GM19397 (cell line): ENCODE data around the gene SATB1.

Experiments
- ATAC-seq: cut with Tn5 transposase; IDR thresholded peaks from one replicate; pipeline ENCODE4 v1.9.1; 2021; ENCODE audit warnings: mild to moderate bottlenecking, moderate library complexity; ENCODE audit not compliant: unreplicated experiment

The SATB1 gene

DNA sequence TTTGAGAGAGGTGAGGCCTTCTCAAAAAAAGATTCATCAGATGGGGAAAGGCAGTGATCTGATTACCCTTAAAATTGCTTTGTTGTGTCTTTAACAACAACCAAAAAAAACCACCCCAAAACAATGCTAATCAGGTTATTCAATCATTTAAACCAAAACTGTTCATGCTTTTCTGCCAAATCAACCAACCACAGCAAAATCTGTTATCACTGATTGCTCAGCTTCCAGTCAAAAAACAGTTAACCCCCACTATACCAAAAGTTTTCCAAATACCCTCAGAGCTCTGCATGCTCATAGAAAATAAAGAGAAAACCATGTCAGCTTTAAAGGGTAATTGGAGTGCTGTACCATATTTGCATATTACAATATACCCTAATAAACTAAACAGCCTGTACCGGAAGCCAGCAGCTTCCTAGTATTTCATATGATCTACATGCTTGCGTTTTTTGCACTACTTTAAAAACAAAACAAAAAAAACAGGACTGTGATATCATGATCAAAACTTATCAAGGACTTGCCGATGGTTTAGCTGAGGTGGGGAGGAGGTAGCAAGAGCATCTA lies 22.8 kb downstream of the SATB1 start:
- no peak for ATAC-seq

GRCh38 chr3:18401300-18401961 lies 23.7 kb downstream of the SATB1 start:
- no peak for ATAC-seq

DNA sequence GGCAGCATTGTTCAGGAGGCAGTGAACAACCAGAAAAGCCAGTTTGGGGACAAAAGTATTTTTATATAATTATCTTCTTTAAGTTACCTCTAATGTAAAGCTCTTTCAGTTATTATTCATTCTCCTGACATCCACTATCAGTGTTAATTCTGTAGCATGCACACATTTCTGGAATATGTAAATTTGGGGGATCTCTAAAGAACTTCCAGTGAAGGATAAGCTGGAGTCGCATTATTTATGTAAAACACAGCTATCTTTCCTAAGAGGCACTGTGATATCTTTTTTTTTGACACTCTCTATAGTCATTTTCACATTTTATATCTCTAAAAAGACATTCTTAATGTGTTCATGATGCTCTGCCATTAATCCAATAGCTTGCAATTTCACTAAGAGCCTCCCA lies 26.7 kb downstream of the SATB1 start:
- ATAC-seq, result no peak

DNA sequence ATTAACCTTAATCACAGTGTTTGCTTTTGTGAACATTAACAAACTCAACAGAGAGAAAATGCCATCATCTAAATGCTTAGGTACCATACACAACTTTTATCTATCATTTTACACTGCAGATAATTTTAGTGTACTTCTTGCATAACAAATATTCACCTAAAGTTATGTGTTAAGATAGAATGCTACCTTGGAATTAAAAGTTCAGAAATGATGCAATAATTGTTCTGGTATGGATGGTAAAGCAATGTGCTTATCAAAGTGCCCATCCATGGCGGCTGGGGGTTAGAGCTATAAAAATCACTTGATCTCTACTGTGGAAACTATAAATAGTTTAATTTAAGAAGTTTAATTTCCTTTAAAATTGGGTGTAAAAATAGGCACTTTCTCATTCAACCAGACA lies 28.7 kb downstream of the SATB1 start:
- no peak for ATAC-seq

DNA sequence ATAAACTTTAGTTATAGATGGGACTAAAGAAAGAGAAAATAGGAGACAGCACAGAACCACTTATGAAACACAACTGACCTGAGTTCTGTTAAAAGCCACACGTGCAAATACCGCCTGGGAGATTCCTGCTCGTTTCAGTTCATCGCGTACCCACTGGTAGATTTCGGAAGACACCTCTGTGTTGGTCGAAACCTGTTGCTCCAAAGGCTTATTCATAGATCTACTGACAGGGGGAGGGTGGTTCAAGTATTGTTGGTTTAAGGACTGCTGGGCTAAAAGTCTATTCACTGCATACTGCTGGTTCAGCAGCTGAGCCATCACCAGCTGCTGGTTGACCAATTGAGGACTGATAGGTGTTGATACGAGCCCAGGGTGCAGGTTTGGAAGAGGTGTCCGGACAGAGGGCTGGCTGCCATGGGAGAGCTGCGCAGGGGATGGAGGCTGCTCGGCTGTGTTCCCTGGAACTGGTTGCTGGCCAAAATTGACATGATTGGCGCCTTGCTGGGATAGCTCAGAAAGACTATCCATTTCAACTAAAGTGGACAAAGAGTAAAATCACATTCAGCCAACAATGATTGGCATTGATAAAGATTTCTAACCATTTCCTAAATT lies 30.6 kb downstream of the SATB1 start:
- ATAC-seq, result no peak

DNA sequence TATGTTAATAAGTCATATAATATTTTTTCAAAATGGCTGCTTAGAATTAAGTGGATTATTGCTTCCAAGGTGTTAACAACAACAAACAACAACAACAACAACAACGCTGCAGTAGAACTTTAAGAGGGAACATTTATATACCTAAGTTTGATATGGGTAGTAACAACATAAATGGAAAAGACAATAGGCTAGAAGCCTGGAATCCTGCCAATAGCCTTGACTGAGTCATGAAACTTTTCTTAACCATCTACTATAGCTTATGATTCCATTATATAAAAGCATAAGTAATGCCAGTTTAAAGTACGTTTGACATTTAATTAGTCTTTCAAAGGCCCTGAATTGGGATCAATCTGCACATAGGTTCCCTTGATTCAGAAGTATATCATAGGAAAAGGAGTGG lies 31.2 kb downstream of the SATB1 start:
- no peak for ATAC-seq

- ATAC-seq, result no peak
Measured at GRCh38 chr3:18390024-18390660, 35.0 kb downstream of the SATB1 start.

DNA sequence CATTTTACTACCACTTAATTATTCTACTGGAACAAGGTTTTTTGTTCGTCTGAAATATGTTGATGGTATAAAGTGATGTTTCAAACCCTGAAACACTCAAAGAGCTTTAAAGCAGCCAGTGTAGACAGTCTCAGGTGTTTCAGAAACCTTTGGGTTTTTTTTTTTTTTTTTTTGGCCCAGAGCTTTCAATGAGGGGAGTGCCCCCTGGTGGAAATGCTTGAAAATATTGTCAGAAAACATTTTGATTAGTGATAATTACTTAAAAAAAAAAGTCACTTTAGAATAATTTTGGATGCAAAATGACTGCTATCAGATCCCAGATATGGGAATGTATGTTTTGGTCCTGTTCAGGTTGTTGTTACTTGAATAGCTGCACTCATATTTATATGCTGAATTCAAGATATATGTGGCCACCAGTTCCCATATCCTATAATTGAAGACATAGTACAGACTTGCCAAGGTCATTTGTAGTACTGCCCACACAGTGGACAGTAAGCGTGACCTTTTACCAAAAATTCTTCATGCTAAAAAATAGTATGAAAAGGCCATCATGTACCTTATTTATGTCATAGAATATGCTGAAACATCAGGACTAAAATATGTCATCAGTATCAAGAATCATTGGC lies 35.9 kb downstream of the SATB1 start:
- no peak for ATAC-seq

DNA sequence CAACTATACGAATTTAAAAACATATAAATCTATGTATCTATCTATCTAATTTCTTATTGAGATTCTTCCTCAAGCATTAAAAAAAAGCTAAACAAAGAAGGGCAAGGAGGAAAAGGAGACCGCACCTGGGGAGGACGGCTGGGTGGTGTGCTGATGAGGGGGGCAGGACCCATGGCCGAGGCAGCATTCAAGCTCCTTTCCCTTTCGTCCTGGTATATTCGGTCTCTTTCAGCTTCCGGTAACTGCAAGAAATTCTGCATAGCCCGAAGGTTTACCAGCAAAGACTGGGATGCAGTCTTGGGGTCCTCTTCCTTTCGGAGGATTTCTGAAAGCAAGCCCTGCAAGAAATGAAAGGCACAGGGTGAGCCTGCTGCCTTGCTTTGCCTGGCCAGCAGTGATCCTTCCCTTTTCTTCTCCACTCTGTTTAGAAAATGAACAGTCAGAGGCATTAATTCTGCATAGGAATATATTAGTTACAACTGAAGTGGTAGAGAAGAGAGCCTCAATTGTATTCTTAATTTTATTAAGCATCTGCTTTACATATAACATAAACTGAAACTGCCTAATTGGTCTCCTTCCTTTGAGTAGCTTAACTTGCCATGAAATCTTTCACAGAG lies 38.8 kb downstream of the SATB1 start:
- ATAC-seq, result no peak

GRCh38 chr3:18385706-18386105 lies 39.4 kb downstream of the SATB1 start:
- ATAC-seq, result no peak

DNA sequence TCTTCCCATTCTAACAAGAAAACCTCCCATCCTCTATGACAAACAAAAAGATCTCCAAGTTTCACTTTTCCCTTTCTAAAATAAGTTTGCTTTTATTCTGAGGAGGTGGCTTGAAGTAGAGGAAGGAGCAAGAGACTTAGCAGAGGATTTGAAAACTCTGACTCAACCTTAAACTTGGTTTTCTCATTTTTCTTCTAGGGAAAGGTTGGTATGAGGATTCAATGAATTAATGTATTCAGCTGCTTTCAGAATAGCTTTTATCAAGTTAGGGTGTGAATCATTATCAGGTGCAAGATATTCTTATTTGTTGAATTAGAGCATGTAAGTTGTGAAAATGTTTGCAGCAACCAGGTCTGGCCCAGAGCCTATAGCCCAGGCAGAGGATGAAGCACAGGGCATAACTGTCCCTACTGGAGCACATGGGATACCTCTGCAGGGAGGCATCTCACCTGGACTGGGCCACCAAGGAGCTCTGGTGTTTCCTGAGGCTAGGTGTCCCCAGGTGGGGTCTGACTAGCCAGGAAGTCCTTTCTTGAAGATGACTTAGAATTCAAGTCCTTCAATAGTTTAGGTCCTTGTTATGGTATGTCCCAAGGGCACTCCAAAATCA lies 42.3 kb downstream of the SATB1 start:
- no peak for ATAC-seq

DNA sequence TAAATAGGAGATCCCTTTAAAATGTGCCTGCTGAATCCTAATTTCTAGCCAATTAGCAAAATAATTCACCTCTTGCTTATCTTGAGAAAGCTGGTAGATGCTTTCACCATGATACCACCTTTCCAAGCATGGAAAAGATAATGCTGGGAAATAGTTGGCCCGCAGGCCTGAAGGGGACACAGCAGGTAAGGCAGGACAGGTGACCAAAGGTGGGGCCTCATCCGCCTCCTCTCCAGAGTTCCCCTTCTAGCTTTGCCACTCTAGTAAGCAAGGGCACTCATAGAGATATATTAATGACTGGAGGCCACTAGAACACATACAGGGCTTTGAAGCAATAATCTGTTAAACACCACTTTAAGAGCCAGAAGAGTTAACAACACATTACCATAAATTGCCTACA lies 45.5 kb downstream of the SATB1 start:
- no peak for ATAC-seq

DNA sequence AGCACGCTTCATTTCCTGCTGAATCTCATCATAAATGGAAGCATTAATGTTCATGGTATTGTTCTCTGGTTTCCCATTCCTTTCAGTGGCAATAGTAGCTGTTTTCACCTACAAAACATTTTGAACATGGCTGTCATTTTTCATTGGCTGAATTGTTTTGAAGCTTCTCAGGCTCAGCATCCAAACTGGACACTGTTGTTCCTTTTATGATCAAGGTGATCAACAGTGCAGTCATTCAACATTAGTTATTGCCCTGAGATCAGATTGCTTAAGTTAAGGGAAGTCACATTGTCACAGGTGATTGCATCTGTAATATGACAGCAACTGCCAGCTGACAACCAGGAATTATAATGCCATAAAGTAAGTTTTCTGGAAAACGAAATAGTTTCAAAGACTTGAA lies 46.9 kb downstream of the SATB1 start:
- ATAC-seq, result no peak

- no peak for ATAC-seq
Measured at GRCh38 chr3:18376682-18377081, 48.5 kb downstream of the SATB1 start.

DNA sequence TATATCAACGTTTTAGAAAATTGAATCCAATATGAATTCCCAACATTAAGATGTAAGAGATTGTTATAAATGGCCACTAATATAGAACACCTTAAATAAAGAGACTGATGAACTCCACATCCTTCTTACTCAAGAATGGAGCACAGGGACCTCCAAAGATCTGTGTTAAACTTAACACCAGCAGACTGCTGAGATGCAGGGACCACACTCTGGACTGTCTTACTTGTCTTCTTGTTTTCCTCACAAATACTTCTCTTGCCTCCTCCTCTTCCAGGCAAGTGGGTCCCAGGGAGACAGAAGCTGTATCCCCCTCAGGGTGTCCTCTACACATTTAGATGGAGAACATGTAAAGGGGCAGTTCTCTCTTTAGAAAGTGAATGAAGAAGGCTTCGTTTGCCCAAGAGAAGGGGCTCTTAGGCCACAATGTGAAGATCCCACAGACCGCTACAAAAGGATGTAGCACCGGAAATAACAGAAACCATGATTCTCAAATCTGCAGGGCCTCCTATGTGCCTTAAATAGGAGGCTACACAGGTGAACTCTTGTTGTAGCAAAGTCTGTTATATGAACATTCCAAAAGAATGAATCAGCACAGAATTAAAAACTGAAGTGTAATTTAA lies 52.2 kb downstream of the SATB1 start:
- ATAC-seq, result no peak

DNA sequence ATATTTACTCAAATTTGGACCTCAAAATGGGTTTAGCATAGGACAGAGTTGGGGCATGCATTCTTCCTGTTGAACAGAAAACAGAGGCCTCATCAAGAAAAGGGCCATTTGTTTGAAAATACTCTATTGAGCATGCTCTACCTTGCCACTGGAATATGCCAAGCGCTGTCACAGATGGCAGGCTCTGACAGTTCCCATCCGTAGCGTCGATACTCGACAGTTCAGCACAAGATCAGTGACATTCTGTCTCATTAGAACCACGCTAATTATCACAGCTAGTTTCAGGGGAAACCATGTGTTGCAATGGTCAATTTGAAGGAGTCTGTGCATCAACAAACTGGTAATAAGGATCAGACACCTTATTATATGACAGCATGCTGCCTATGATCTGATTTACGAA lies 54.5 kb downstream of the SATB1 start:
- no peak for ATAC-seq

DNA sequence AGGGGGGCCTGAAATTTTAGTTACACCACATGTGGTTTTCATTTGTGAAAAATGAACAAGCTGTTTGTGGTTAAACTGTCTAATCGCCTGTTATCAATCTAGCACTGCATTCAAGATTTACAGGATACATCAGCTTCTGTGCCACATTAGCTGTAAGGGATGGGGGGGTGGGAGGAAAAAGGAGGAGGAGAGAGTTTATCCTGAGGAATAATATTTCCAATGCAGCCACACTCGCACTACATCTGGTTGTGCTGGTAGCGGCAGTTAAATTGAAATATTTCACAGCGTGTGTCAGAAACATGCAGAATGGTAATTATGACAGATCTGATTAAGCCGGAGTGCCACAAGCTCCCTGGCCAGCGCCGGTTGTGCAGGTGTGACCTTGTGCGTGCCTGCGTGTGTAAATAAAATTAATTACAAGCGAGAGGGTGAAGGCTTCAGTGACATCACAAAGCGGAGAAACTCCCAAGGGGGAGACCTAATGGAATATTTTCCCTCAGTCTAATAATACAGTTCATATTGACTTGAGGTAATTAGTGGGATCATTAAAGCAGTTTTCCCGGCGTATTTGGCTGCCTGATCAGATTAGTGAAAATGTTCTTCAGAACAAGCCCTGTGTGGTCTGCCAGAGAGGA lies 55.5 kb downstream of the SATB1 start:
- ATAC-seq, result no peak

- no peak for ATAC-seq
Measured at GRCh38 chr3:18366258-18366657, 58.9 kb downstream of the SATB1 start.

- ATAC-seq, result no peak
Measured at GRCh38 chr3:18363338-18363737, 61.8 kb downstream of the SATB1 start.

DNA sequence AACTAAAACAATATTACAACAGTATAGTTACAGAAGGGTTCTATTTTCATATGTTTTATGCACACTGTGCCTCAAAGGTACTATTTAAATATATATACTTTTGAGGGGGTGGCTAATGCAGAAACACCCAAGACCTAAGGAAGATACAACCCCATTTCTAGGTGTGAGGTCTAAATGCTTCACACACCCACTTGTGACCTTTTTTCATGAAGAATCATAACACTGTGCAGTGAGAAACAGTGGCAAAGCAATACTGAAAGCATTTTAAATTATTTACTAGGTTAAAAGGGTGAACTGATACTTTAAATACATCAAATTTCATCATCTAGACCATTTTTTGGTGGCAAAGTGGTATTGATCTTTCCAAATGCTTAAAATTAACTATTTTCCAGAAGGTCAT lies 67.4 kb downstream of the SATB1 start:
- ATAC-seq, result no peak
